Trophoblast cell (in vitro differentiated cells and primary cell): ENCODE results near the gene NCAM1.

ENCODE experiments used
- DNase-seq, 2 donors: peaks; one replicate each; pipeline ENCODE4 v3.0.0-alpha.2; 2016
- H2AFZ ChIP-seq: 2 replicates; pipeline ENCODE4 v1.6.1; 2013; ENCODE audit warnings: low read length, moderate library complexity, mild to moderate bottlenecking; ENCODE audit not compliant: insufficient read depth, poor library complexity
- H2AK5ac ChIP-seq: 2 replicates; pipeline ENCODE4 v1.6.1; 2013; ENCODE audit warnings: mild to moderate bottlenecking, low read length
- H2BK120ac ChIP-seq: 2 replicates; pipeline ENCODE4 v1.6.1; 2013; ENCODE audit warnings: low read length, mild to moderate bottlenecking, moderate library complexity; ENCODE audit not compliant: insufficient read depth, poor library complexity
- H2BK12ac ChIP-seq: 2 replicates; pipeline ENCODE4 v1.6.1; 2013; ENCODE audit warnings: mild to moderate bottlenecking, low read length, moderate library complexity
- H2BK5ac ChIP-seq: 2 replicates; pipeline ENCODE4 v1.6.1; 2013; ENCODE audit warnings: low read length, low read depth, moderate library complexity, mild to moderate bottlenecking; ENCODE audit not compliant: poor library complexity
- H3K14ac ChIP-seq: 2 replicates; pipeline ENCODE4 v1.6.1; 2013; ENCODE audit warnings: mild to moderate bottlenecking, low read length
- H3K18ac ChIP-seq: 2 replicates; pipeline ENCODE4 v1.6.1; 2013; ENCODE audit warnings: mild to moderate bottlenecking, low read length
- H3K23ac ChIP-seq: 2 replicates; pipeline ENCODE4 v1.6.1; 2013; ENCODE audit warnings: low read length
- H3K27ac ChIP-seq: 2 replicates; pipeline ENCODE4 v1.5.1; 2013; ENCODE audit warnings: low read depth, mild to moderate bottlenecking, inconsistent platforms, low read length, moderate library complexity
- H3K27me3 ChIP-seq: 2 replicates; pipeline ENCODE4 v1.6.1; 2013; ENCODE audit warnings: inconsistent platforms, mild to moderate bottlenecking, low read length, moderate library complexity; ENCODE audit not compliant: insufficient read depth
- H3K36me3 ChIP-seq, 2 experiments: 1 replicate in 1 of 2; 2 replicates in 1 of 2; pipeline ENCODE4 v1.6.1; 2013; ENCODE audit warnings: low read length in 2 of 2, mild to moderate bottlenecking in 2 of 2, moderate library complexity in 1 of 2; ENCODE audit not compliant: insufficient read depth in 2 of 2, control insufficient read depth in 1 of 2
- H3K4ac ChIP-seq: 2 replicates; pipeline ENCODE4 v1.6.1; 2013; ENCODE audit warnings: low read depth, mild to moderate bottlenecking, low read length, moderate library complexity
- H3K4me1 ChIP-seq, 2 experiments: 1 replicate in 1 of 2; 2 replicates in 1 of 2; pipeline ENCODE4 v1.6.1; 2013; ENCODE audit warnings: low read length in 2 of 2, mild to moderate bottlenecking in 2 of 2, moderate library complexity in 1 of 2; ENCODE audit not compliant: insufficient read depth in 2 of 2, control insufficient read depth in 1 of 2
- H3K4me2 ChIP-seq: 2 replicates; pipeline ENCODE4 v1.6.1; 2013; ENCODE audit warnings: inconsistent platforms, mild to moderate bottlenecking, low read length, moderate library complexity
- H3K4me3 ChIP-seq: 2 replicates; pipeline ENCODE4 v1.5.1; 2013; ENCODE audit warnings: mild to moderate bottlenecking, low read depth, low read length, inconsistent platforms
- H3K79me1 ChIP-seq: one replicate; pipeline ENCODE4 v1.6.1; 2013; ENCODE audit warnings: low read length
- H3K79me2 ChIP-seq: 2 replicates; pipeline ENCODE4 v1.6.1; 2013; ENCODE audit warnings: low read length, mild to moderate bottlenecking; ENCODE audit not compliant: control insufficient read depth, insufficient read depth, poor library complexity
- H3K9ac ChIP-seq: 2 replicates; pipeline ENCODE4 v1.6.1; 2013; ENCODE audit warnings: mild to moderate bottlenecking, low read length
- H3K9me3 ChIP-seq: 2 replicates; pipeline ENCODE4 v1.6.1; 2013; ENCODE audit warnings: low read depth, mild to moderate bottlenecking, control low read depth, inconsistent platforms, low read length; ENCODE audit not compliant: insufficient read depth
- H4K12ac ChIP-seq: 2 replicates; pipeline ENCODE4 v1.6.1; 2013; ENCODE audit warnings: low read depth, mild to moderate bottlenecking, low read length, moderate library complexity
- H4K8ac ChIP-seq: 2 replicates; pipeline ENCODE4 v1.6.1; 2013; ENCODE audit warnings: low read depth, mild to moderate bottlenecking, low read length, moderate library complexity
- H4K91ac ChIP-seq: one replicate; pipeline ENCODE4 v1.6.1; 2013; ENCODE audit warnings: low read depth, mild to moderate bottlenecking, low read length, moderate library complexity
- WGBS: extraction: QIAGEN DNeasy Blood & Tissue Kit; methylation state at CpG from one replicate; pipeline ENCODE4 v1.1.7; 2013; ENCODE audit warnings: missing lambda C conversion rate; ENCODE audit not compliant: insufficient read length, insufficient coverage; ENCODE audit errors: extremely low coverage; 5-methylcytosine and 5-hydroxymethylcytosine counted together

Gene NCAM1

GRCh38 chr11:113121746-113122145, 160.5 kb downstream of the NCAM1 start:
- WGBS: no CpG with 5 or more reads among the region's 1 CpG

GRCh38 chr11:113124006-113124405, 162.8 kb downstream of the NCAM1 start:
- no peak overlapping the region for H4K8ac ChIP-seq
- peaks cover 2 to 3% of the 10 kb centered on the region in 2 experiments for H3K4me1 ChIP-seq
- no peak for DNase-seq
- no peak overlapping the region for H4K91ac ChIP-seq
- no peak overlapping the region for H2BK120ac ChIP-seq
- H2AK5ac ChIP-seq: no peak overlapping the region
- H3K9me3 ChIP-seq: no peaks in the 10 kb centered on the region
- no peaks in the 10 kb centered on the region for H3K79me1 ChIP-seq
- no peak overlapping the region for H3K4me2 ChIP-seq
- no peaks in the 10 kb centered on the region for H3K79me2 ChIP-seq
- no peak overlapping the region for H2BK5ac ChIP-seq
- no peaks in the 10 kb centered on the region for H3K36me3 ChIP-seq
- H3K23ac ChIP-seq: no peak overlapping the region
- no peak overlapping the region for H3K4me3 ChIP-seq
- H3K27ac ChIP-seq: no peak overlapping the region
- H4K12ac ChIP-seq: no peak overlapping the region
- H3K27me3 ChIP-seq: no peaks in the 10 kb centered on the region
- no CpG with 5 or more reads among the region's 3 CpGs for WGBS
- H2BK12ac ChIP-seq: no peak overlapping the region
- H3K14ac ChIP-seq: no peak overlapping the region
- no peak overlapping the region for H3K4ac ChIP-seq
- no peak overlapping the region for H2AFZ ChIP-seq
- H3K18ac ChIP-seq: no peak overlapping the region
- H3K9ac ChIP-seq: no peak overlapping the region

More at GRCh38 chr11:113121746-113122145, 160.5 kb downstream of the NCAM1 start:
- H3K36me3 ChIP-seq: no peaks in the 10 kb centered on the region
- H3K9me3 ChIP-seq: no peaks in the 10 kb centered on the region
- no peak overlapping the region for H2BK12ac ChIP-seq
- peaks cover 2 to 3% of the 10 kb centered on the region in 2 experiments for H3K4me1 ChIP-seq
- no peaks in the 10 kb centered on the region for H3K79me1 ChIP-seq
- no peak overlapping the region for H3K4me3 ChIP-seq
- no peak overlapping the region for H3K4ac ChIP-seq
- DNase-seq: no peak
- no peaks in the 10 kb centered on the region for H3K27me3 ChIP-seq
- H2BK120ac ChIP-seq: no peak overlapping the region
- H4K8ac ChIP-seq: no peak overlapping the region
- no peak overlapping the region for H2AFZ ChIP-seq
- H3K79me2 ChIP-seq: no peaks in the 10 kb centered on the region
- no peak overlapping the region for H3K4me2 ChIP-seq
- no peak overlapping the region for H3K18ac ChIP-seq
- no peak overlapping the region for H3K23ac ChIP-seq
- no peak overlapping the region for H4K91ac ChIP-seq
- H4K12ac ChIP-seq: no peak overlapping the region
- no peak overlapping the region for H3K27ac ChIP-seq
- H3K9ac ChIP-seq: no peak overlapping the region
- no peak overlapping the region for H2BK5ac ChIP-seq
- no peak overlapping the region for H3K14ac ChIP-seq
- H2AK5ac ChIP-seq: no peak overlapping the region

GRCh38 chr11:113124578-113124977, 163.4 kb downstream of the NCAM1 start:
- Histone ChIP-seq H4K12ac (no peak overlapping the region), H4K8ac (no peak overlapping the region), H2AK5ac (no peak overlapping the region), H4K91ac (no peak overlapping the region), H3K9me3 (no peaks in the 10 kb centered on the region), H3K18ac (no peak overlapping the region), H3K79me2 (no peaks in the 10 kb centered on the region), H2AFZ (no peak overlapping the region), H2BK12ac (no peak overlapping the region), H3K27me3 (no peaks in the 10 kb centered on the region), H2BK5ac (no peak overlapping the region), H3K4me2 (no peak overlapping the region), H3K79me1 (no peaks in the 10 kb centered on the region), H3K9ac (no peak overlapping the region), H3K4me3 (no peak overlapping the region), H3K23ac (no peak overlapping the region), H3K14ac (no peak overlapping the region), H2BK120ac (no peak overlapping the region), H3K27ac (no peak overlapping the region), H3K4ac (no peak overlapping the region), H3K4me1 (no peaks in the 10 kb centered on the region), H3K36me3 (no peaks in the 10 kb centered on the region)
- no peak for DNase-seq
- no CpG with 5 or more reads among the region's 8 CpGs for WGBS

GRCh38 chr11:113129261-113129992, 168.2 kb downstream of the NCAM1 start:
- Histone ChIP-seq H2AK5ac (no peak overlapping the region), H3K23ac (no peak overlapping the region), H3K9ac (no peak overlapping the region), H3K79me1 (no peaks in the 10 kb centered on the region), H3K79me2 (no peaks in the 10 kb centered on the region), H4K12ac (no peak overlapping the region), H3K9me3 (no peaks in the 10 kb centered on the region), H3K4ac (no peak overlapping the region), H2BK120ac (no peak overlapping the region), H3K27me3 (no peaks in the 10 kb centered on the region), H3K14ac (no peak overlapping the region), H2AFZ (no peak overlapping the region), H2BK12ac (no peak overlapping the region), H3K27ac (no peak overlapping the region), H3K36me3 (no peaks in the 10 kb centered on the region), H2BK5ac (no peak overlapping the region), H4K8ac (no peak overlapping the region), H4K91ac (no peak overlapping the region), H3K4me3 (no peak overlapping the region), H3K4me2 (no peak overlapping the region), H3K4me1 (peaks cover 5 to 11% of the 10 kb centered on the region in 2 experiments), H3K18ac (no peak overlapping the region)
- DNase-seq: no peak
- WGBS: no CpG with 5 or more reads among the region's 5 CpGs
